TTC549 (cell line): ENCODE data around the gene SMG6.
"Not testable (repeated sequence)": the region's sequence is repeated elsewhere in the genome, so short reads cannot be mapped to it uniquely, and the experiment has no call there.

Source experiments
- FAIRE-seq: peaks from 2 replicates; lab custom pipeline; 2012; peaks lifted over from hg19 to GRCh38; lab: Jason Lieb, UNC

The SMG6 gene

GRCh38 chr17:2303204-2304188 lies at the start of gene SMG6, which contains the start of gene SRR:
SMG6 (minus strand) TSS chr17:2303785; CDS start chr17:2303720, 65 bp downstream.
SRR (plus strand) TSS chr17:2303950; CDS start chr17:2315561, 11,611 bp downstream.
- no peak for FAIRE-seq

GRCh38 chr17:2351269-2351668 lies 47.7 kb upstream of the SMG6 start:
- no peak for FAIRE-seq

- no peak for FAIRE-seq
Measured at GRCh38 chr17:2347805-2348685, 44.5 kb upstream of the SMG6 start.

- FAIRE-seq: no peak
Measured at GRCh38 chr17:2346475-2346874, 42.9 kb upstream of the SMG6 start.

GRCh38 chr17:2344528-2344927 lies 40.9 kb upstream of the SMG6 start:
- no peak for FAIRE-seq

GRCh38 chr17:2343421-2343820 lies 39.8 kb upstream of the SMG6 start:
- FAIRE-seq: no peak

GRCh38 chr17:2338315-2338657 lies 34.7 kb upstream of the SMG6 start:
- FAIRE-seq: no peak

GRCh38 chr17:2337544-2338314 lies 34.1 kb upstream of the SMG6 start:
- FAIRE-seq: no peak

GRCh38 chr17:2336852-2337543 lies 33.4 kb upstream of the SMG6 start, which contains the start of gene SGSM2:
SGSM2 (plus strand) TSS chr17:2337501; CDS start chr17:2337689, 188 bp downstream.
- FAIRE-seq: no peak

- FAIRE-seq: no peak
Measured at GRCh38 chr17:2336215-2336851, 32.7 kb upstream of the SMG6 start, which contains the start of gene TSR1. TSR1 (minus strand) TSS chr17:2336457; CDS start chr17:2336427, 30 bp downstream.

- FAIRE-seq: no peak
Measured at GRCh38 chr17:2335726-2336214, 32.2 kb upstream of the SMG6 start.

GRCh38 chr17:2331303-2331702 lies 27.7 kb upstream of the SMG6 start:
- no peak for FAIRE-seq

- FAIRE-seq: no peak
Measured at GRCh38 chr17:2323629-2324314, 20.2 kb upstream of the SMG6 start.

- FAIRE-seq: no peak
Measured at GRCh38 chr17:2321399-2321798, 17.8 kb upstream of the SMG6 start.

- FAIRE-seq: no peak
Measured at GRCh38 chr17:2319051-2319450, 15.5 kb upstream of the SMG6 start.

- no peak for FAIRE-seq
Measured at GRCh38 chr17:2317796-2318195, 14.2 kb upstream of the SMG6 start.

- FAIRE-seq: not testable (repeated sequence)
Measured at GRCh38 chr17:2316916-2317205, 13.3 kb upstream of the SMG6 start.

- FAIRE-seq: no peak
Measured at GRCh38 chr17:2312736-2313135, 9.2 kb upstream of the SMG6 start.

- no peak for FAIRE-seq
Measured at GRCh38 chr17:2309338-2310154, 6.0 kb upstream of the SMG6 start.
